GM19351 (cell line): ENCODE data around the gene CD300H.
A peak's percentile ranks its signal among the peaks of the same experiment; 100 is the strongest.
"Not testable (repeated sequence)": the region's sequence is repeated elsewhere in the genome, so short reads cannot be mapped to it uniquely, and the experiment has no call there.

Experiments
- ATAC-seq: cut with Tn5 transposase; IDR thresholded peaks from one replicate; pipeline ENCODE4 v1.9.1; 2021; ENCODE audit warnings: mild to moderate bottlenecking, moderate library complexity; ENCODE audit not compliant: unreplicated experiment

Gene CD300H

DNA sequence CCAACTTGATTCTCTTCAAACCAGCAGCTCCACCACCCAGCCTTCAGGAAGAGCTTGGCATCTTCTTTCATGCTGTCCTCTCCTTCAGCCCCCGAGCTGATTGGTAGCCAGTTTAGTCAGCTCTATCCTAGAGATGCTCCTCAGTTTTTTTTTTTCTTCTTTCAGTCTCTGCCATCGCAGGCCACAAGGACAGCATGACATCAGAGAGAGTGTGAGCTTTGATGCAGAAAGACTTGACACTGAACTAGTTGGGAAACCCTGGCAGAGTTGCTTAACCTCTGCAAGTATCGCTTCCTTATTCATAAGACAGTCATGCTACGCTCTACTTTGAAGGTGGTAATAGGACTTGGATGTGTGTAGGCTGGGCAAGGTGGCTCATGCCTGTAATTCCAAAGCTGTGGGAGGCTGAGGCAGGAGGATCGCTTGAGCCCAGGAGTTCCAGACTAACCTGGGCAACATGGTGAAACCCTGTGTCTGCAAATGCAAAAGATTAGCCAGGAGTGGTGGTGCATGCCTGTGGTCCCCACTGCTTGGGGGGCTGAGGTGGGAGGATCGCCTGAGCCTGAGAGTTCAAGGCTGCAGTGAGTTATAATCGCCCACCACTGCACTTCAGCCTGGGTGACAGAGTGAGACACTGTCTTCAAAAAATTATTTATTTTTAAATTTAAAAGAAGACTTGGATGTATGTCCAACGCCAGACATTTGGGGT lies 38.7 kb downstream of the CD300H start:
- ATAC-seq = peak; percentile 96

DNA sequence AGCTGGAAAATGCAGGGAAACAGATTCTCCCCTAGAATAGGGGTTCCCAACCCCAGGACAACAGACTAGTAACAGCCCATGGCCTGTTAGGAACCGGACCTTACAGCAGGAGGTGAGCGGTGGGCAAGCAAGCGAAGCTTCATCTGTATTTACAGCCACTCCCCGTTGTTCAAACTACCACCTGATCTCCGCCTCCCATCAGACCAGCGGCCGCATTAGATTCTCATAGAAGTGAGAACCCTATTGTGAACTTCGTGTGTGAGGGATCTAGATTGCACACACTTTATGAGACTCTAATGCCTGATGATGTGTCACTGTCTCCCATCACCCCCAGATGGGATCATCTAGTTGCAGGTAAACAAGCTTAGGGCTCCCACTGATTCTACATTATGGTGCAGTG lies 39.6 kb downstream of the CD300H start:
- ATAC-seq = no peak

DNA sequence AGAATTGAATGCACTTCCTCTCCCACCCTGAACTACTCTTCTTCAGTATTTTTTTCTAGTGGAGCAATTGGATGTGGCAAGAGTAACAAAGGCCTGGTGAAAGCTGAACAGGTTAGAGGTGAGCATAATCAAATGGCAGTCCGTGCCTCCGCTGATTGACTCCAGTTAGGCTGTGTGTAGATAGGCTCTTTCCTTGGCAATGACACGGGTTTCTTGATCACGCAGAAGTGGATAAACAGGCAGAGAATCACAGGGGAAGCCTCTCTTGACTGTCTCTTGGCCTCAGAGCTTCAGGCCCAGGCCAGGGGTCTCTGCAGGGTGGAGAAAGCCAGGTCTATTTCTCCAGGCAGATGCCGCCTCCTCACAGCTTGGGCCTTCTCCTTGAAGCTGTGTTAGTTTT lies 40.2 kb downstream of the CD300H start:
- ATAC-seq = no peak

DNA sequence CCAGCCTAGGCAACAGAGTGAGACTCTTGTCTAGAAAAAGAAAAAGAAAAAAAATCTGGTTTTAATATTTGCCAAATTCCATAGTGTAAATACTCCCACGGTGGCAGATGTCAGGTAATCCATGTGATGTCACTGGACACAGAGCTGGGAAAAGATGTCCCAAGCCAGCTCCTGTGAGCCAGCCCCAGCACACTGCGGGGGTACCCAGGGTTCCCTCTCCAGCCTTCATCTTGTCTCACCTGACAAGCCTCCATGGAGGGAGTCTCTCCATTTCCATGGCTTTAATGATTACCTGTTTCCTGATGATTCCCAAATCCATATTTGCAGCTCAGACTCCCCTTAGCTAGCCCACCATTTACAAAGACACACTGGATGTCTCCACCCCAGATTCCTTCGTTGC lies 40.6 kb downstream of the CD300H start:
- no peak for ATAC-seq

DNA sequence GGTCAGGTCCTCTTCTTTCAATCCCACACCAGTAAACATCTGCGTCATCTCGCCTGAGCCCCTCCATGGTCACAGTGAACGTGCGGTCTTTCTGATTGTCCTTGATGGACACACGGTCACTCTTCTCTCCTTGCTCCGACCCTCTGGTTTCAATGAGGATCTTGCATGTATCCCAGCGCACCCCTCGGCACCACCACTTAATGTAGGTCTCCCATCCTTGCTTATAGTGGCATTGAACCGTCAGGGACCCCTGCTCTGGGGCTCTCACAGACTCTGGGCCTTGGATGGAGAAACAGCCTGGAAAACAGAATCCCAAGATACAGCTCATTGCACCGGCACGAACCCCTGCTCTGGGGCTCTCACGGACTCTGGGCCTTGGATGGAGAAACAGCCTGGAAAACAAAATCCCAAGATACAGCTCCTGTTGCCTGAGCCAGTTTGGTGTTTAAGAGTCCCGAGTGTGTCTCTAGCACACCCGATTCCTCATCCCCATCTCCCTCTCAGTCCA lies 41.5 kb downstream of the CD300H start:
- no peak for ATAC-seq

DNA sequence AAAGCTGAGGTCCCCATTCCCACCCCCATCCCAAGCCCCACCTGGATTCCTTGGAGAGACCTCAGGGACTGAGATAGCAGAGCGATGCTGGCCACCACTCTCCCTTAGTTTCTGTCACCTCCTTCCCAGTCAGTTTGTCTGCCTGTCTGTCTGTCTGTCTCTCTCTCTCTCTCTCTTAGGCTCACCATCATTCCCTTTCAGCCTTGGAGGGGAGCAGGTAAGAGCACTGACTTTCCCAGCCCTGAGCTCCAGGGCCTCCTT lies 41.9 kb downstream of the CD300H start:
- ATAC-seq = no peak

DNA sequence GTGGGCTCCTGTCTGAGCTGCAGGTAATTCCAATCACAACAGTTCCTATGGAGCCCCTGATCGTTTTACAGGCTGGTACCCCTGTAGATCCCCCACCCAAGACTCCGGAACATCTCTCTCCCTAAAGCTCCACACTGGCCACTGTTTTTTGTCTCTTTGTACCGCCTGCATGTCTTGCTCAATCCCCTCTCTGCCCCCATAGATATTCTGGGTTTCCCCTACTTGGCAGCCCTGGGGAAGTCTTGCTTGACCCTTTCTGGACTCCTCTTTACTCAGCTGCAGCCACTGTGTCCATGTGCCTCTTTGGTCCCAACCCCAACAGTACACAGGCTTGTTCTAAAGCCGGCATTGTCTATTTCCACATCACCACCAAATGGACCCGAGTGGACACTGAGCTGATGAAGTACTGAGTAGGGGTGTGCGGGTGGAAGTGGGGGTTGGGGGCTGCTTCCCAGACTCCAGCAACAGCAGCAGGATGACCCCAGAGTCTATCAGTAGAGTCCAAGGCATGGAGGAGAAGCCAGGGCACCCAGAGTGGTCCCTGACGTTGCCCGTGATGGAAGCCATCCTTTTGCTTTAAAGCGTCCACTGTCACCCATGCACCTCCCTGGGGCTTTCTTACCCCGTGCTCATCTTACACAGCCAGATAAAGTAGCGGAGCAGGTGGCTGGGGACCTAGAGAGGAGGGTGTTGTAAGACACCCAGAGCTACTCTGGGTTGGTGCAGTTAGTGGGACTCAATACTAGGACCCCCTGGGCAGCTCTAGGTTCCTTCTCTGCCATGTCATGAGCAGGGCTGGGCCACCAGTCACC lies 42.5 kb downstream of the CD300H start:
- ATAC-seq = no peak

DNA sequence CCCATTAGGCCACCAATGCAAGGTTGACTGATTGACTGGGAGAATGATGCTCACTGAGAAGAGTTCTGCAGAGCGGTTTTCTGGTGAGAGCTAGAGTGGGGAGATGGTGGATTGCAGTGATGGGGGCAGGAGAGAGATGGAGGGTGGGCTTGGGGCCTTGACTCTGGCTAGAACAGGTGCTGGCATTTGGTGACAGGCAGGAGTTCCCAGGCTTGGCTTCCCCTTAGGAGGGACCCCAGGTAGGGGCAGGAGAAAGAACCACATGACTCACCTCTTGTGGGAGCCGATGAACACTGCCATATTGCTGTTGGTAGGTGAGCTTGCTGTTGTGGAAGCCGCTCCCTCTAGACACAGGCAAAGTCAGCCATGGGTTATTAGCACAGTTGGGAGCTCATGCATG lies 44.0 kb downstream of the CD300H start:
- ATAC-seq = no peak

DNA sequence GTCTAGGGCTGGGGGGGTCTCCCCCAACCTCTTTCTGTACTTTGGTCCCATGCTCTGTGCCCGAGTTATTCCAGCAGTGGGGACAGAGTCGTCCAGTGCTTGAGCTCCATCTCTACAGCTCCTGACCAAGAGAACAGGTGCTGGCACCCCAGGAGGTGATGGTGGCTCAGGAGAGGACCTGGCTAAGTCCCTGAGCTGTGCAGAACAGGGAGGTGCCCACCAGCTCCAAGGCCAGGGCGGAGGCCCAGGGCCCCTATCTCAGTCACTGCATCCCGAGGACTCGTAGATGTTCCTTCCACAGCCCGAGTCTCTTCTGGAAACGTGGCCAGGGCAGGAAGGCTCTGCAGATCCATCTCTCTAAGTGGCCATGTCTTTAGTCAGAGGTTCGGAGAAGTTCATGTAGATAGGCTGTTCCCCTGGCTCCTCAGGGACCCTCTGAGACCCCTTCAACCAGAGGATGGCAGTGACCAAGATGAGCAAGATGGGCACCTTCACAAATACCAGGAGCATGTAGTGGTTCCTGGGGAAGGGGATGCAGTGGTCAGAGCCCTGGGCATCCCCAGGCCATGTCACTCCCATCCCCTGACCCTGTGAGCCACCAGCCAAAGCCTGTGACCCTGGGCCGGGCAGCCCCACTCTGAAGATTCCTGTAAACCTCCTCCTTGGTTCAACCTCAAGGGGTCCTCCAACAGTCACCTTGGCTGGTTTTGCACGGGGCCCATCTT lies 44.8 kb downstream of the CD300H start:
- no peak for ATAC-seq

DNA sequence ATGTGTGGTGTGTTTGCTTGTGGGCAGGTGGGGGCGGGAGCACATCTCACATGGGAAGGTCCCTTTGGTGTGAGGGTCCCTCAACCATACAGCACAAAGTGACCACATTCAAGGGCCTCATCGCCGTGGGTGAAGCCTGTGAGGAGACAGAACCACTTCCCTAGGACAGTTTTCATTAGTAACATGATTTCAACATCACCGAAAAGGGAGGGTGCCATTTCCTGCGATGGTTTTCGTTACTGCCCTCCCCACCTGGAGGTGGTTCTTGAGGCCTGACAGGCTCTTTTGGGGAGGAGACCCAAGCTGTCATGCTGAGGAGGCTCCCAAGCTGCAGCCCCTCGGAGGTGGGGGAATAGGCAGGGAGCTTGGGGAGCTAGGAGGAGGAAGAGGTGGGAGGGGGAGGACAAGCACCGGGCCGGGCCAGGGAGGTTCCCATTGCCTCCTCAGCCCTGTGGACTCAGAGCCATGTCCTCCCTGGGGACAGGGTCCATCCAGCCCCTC lies 45.6 kb downstream of the CD300H start:
- no peak for ATAC-seq

DNA sequence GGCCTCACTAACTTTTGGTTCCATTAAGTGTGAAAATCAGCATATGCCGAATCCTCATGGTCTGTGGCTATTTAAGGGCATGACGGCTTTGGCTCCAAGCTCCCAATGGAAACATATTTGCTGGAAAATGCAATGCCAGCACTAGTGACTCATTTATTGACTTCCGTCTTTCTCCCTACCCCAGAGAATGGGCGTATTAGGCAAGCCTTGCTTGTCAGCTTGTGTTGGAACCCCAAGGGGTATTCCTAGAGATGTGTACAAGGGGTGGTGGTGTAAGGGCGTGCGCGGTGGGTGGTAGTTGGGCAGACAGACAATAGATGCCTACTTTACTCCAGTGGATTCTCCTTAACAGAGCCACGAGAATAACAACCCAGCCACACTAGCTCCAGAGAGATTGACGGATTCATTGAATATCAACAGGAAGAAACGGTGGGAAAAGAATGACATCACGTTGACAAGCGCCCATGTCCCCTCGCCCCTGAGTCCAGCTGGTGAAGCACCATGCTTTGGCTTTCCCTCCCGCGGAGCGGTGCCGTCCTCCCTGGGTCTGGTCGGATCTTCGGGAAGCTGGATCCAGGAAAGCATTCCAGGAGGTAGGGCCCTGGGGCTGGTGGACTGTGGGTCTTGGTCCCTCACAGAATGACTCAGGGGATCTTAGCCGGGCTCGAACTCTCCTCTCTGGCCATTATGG lies 46.4 kb downstream of the CD300H start:
- no peak for ATAC-seq

DNA sequence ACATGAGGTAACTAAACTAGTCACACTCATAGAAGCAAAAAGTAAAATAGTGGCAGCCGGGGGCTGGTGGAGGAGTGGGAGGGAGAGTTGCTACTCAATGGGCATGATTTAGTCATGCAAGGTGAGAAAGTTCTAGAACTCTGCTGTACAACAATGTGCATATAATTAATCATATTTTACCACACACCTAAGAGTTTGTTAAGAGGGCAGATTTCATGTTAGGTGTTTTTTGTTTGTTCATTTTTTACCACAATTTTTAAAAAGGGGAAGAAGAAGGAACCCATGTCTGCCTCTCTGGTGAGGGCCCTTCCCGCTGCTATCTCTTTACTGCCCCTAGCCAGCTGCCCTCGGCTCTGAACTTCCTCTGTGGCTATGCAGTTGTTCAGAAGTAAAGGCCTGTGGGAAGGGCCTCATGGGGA lies 47.3 kb downstream of the CD300H start:
- peak; percentile 47 for ATAC-seq

DNA sequence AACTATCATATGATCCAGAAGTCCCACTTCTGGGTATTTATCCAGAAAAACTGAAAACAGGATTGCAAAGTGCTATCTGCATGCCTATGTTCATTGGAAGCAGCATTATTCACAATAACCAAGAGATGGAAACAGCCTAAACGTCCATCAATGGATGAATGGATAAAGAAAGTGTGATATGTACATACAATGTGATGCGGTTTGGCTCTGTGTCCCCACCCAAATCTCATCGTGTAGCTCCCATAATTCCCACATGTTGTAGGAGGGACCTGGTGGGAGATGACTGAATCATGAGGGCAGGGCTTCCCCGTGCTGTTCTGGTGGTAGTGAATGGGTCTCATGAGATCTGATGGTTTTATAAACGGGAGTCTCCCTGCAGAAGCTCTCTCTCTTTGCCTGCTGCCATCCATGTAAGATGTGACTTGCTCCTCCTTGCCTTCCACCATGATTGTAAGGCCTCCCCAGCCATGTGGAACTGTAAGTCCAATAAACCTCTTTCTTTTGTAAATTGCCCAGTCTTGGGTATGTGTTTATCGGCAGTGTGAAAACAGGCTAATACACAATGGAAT lies 48.8 kb downstream of the CD300H start:
- not testable (repeated sequence) for ATAC-seq

DNA sequence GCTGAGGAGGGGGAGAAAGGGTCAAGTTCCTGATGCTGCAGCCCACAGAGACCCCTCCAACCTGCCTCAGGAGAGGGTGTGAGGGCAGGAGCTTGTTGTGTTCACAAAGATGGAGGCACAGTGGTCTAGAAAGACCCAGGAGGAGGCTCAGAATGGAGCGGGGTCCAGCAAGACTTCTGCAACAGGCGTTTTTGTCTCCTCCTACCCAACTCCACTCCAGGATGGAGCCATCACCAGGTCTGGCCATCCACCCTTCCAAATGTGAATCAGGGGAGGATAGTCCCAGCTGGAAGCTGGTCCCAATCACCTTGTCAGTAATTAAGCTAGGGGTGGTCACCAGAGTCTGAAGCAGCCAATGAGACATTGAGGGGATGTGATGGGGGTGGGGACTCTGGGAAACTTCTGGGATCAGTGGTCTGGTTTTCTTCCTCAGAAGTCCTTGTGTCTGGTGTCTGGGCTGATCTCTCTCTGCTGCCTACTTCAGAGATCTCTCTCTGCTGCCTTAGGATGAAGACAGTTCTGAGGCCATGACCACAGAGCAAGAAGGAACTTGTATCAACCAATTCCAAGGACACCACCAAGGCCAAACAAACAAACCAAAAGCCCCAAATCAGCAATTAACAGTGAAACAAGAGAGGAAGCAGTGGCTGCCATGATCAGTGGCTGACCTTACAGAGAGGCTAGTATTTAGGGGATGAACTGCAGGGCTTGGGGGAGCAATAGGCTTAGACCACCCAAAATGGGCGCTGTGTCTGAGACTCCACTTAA lies 50.6 kb downstream of the CD300H start:
- ATAC-seq = no peak

DNA sequence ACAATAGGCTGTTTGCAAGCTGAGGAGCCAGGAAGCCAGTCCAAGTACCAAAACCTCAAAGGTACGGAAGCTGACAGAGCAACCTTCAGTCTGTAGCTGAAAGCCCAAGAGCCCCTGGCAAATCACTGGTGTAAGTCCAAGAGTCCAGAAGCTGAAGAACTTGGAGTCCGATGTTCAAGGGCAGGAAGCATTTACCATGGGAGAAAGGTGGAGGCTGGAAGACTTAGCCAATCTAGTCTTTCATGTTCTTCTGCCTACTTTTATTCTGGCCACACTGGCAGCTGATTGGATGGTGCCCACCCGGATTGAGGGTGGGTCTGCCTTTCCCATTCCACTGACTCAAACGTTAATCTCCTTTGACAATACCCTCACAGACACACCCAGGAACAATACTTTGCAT lies 51.4 kb downstream of the CD300H start:
- ATAC-seq = no peak

DNA sequence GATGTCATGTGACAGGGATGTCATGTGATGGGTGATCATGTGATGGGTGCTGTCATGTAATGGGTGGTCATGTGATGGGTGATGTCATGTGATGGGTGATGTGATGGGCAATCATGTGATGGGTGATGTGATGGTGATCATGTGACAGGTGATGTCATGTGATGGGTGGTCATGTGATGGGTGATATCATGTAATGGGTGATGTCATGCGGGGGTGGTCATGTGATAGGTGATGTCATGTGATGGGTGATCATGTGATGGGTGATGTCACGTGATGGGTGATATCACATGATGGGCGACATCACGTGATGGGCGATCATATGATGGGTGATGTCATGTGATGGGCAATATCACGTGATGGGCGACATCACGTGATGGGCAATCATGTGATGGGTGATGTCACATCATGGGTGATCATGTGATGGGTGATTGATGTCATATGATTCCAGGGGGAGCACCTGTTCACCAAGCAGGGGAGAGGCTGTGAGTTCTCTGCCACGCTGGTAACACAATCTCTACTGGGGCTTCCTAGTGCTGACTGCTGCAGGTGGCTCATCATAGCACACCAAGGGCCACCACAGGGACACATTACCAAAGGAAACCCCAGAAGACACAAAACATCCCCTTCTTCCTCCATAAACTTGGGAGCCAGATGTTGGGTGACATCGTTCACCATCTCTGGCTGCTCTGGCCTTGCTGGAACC lies 52.5 kb downstream of the CD300H start:
- no peak for ATAC-seq

DNA sequence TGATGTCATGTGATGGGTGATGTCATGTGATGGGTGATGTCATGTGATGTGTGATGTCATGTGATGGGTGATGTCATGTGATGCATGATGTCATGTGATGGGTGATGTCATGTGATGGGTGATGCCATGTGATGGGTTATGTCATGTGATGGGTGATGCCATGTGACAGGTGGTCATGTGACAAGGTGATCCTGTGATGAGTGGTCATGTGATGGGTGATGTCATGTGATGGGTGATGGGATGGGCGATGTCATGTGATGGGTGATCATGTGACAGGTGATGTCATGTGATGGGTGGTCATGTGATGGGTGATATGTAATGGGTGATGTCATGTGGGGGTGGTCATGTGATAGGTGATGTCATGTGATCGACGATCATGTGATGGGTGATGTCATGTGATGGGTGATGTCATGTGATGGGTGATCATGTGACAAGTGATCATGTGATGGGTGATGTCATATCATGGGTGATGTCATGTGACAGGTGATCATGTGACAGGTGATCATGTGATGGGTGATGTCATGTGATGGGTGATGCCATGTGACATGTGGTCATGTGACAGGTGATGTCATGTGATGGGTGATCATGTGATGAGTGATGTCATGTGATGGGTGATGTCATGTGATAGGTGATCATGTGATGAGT lies 53.2 kb downstream of the CD300H start:
- no peak for ATAC-seq

DNA sequence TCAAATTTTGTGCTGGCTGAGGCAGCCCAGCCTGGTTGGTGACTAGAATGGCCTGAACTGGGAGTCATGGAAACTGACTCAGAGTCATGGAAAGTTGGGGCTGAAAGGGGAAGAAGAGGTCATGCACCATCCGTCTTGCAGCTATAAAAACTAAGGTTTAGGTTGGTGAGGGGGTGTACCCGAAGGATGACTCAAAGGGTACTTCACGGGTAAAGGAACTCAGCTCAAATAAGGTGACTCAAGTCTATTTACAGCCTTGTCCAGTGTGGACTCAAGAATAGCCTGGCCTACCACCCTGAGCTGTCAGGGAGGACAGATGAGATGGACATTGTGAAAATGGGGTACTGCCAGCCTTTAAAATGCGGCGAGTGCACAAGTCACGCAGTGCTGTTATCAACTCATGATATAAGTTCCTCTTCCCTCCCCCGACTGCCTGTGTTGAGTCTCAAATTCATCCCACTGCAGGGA lies 54.7 kb downstream of the CD300H start:
- peak; percentile 64 for ATAC-seq

DNA sequence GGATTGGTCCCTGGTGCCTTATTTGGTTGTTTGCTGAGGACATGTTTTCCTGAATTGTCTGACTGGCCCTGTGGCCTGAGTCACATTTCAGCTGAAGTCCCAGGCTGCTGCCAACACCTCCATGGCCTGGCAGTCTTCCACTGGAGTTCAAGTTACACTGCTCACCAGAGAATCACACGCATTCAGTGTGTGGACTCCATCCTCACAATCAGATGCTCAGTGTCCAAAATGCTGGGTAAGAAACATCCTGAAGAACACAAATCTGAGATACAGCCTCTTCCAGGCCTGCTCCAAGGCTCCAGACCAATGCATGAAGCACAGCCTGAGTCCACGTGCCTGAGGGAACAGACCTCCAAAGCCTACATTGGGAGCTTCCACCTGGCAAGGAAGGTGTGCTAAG lies 55.3 kb downstream of the CD300H start:
- no peak for ATAC-seq
